NCI-H524 (cell line): ENCODE measurements around the gene KCNRG.
"Not testable (repeated sequence)": the region's sequence is repeated elsewhere in the genome, so short reads cannot be mapped to it uniquely, and the experiment has no call there.

Experiments used
- DNase-seq, 2 experiments: peaks; one replicate each; lab custom pipeline; 2025; lab: John Stamatoyannopoulos, UW

The KCNRG gene

GRCh38 chr13:50012396-50013169 is 2.7 kb upstream of the KCNRG start:
- no peak for DNase-seq

GRCh38 chr13:50014386-50014785 is 858 bp upstream of the KCNRG start:
- DNase-seq: no peak

- DNase-seq: no peak
Observed at GRCh38 chr13:50015750-50016149, 506 bp downstream of the KCNRG start.

GRCh38 chr13:50016444-50016843 is 1.2 kb downstream of the KCNRG start:
- no peak for DNase-seq

- DNase-seq: no peak
Observed at GRCh38 chr13:50017819-50018218, 2.6 kb downstream of the KCNRG start.

- no peak for DNase-seq
Observed at GRCh38 chr13:50025436-50025835, 10.2 kb downstream of the KCNRG start.

- DNase-seq: no peak
Observed at GRCh38 chr13:50026788-50027473, 11.7 kb downstream of the KCNRG start.

GRCh38 chr13:50030315-50030714 is 15.1 kb downstream of the KCNRG start:
- peak in 1 of 2 experiments; percentile 3 for DNase-seq

- no peak for DNase-seq
Observed at GRCh38 chr13:50033725-50034124, 18.5 kb downstream of the KCNRG start.

GRCh38 chr13:50037788-50038187 is 22.5 kb downstream of the KCNRG start:
- no peak for DNase-seq

- no peak for DNase-seq
Observed at GRCh38 chr13:50038266-50038665, 23.0 kb downstream of the KCNRG start.

- DNase-seq: no peak
Observed at GRCh38 chr13:50052478-50052877, 37.2 kb downstream of the KCNRG start.

- no peak for DNase-seq
Observed at GRCh38 chr13:50053844-50054243, 38.6 kb downstream of the KCNRG start.

GRCh38 chr13:50055454-50055853 is 40.2 kb downstream of the KCNRG start:
- no peak for DNase-seq

- DNase-seq: no peak
Observed at GRCh38 chr13:50060718-50061117, 45.5 kb downstream of the KCNRG start.

GRCh38 chr13:50062336-50062735 is 47.1 kb downstream of the KCNRG start:
- not testable (repeated sequence) for DNase-seq

- DNase-seq: no peak
Observed at GRCh38 chr13:50065712-50066111, 50.5 kb downstream of the KCNRG start.

- no peak for DNase-seq
Observed at GRCh38 chr13:50068508-50068907, 53.3 kb downstream of the KCNRG start.

- DNase-seq: no peak
Observed at GRCh38 chr13:50069261-50069660, 54.0 kb downstream of the KCNRG start.

GRCh38 chr13:50070186-50070585 is 54.9 kb downstream of the KCNRG start:
- DNase-seq: no peak
